ENCODE data around the gene ABCC5.

Gene ABCC5

GRCh38 chr3:184005941-184006507, 11.7 kb downstream of the ABCC5 start:
- TF ChIP-seq, protein P1, sequence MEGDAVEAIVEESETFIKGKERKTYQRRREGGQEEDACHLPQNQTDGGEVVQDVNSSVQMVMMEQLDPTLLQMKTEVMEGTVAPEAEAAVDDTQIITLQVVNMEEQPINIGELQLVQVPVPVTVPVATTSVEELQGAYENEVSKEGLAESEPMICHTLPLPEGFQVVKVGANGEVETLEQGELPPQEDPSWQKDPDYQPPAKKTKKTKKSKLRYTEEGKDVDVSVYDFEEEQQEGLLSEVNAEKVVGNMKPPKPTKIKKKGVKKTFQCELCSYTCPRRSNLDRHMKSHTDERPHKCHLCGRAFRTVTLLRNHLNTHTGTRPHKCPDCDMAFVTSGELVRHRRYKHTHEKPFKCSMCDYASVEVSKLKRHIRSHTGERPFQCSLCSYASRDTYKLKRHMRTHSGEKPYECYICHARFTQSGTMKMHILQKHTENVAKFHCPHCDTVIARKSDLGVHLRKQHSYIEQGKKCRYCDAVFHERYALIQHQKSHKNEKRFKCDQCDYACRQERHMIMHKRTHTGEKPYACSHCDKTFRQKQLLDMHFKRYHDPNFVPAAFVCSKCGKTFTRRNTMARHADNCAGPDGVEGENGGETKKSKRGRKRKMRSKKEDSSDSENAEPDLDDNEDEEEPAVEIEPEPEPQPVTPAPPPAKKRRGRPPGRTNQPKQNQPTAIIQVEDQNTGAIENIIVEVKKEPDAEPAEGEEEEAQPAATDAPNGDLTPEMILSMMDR (conservative IDR thresholded peaks at IDR 0.05; ENCODE audit: low read depth, low read length), result no peak
- no peak overlapping the region for H3K4me3 ChIP-seq (ENCODE audit: low read depth, low read length)
- DNase-seq (ENCODE audit: low read depth), result peak; percentile 71

DNA sequence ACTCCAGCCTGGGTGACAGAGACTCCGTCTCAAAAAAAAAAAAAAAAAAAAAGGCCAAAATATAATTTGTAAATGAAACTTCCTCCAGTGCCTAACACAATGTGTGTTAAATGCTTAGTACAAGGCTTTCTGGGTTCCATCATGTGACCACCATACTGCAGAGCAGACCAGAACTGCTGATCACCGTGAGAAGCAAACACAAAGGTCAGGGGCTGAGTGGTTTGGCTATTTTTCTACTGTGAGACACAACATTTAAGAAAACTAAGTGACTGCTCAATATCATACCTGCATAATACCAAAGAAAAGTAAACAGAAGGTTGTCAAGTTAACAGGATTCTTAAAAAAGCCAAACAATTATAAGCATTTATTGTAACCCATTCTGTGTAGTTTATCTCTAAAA, 13.2 kb downstream of the ABCC5 start:
- DNase-seq (ENCODE audit: low read depth), result peak; percentile 56
- TF ChIP-seq, protein P1 (conservative IDR thresholded peaks at IDR 0.05; ENCODE audit: low read depth, low read length), result no peak
- H3K4me3 ChIP-seq (ENCODE audit: low read depth, low read length), result no peak overlapping the region

DNA sequence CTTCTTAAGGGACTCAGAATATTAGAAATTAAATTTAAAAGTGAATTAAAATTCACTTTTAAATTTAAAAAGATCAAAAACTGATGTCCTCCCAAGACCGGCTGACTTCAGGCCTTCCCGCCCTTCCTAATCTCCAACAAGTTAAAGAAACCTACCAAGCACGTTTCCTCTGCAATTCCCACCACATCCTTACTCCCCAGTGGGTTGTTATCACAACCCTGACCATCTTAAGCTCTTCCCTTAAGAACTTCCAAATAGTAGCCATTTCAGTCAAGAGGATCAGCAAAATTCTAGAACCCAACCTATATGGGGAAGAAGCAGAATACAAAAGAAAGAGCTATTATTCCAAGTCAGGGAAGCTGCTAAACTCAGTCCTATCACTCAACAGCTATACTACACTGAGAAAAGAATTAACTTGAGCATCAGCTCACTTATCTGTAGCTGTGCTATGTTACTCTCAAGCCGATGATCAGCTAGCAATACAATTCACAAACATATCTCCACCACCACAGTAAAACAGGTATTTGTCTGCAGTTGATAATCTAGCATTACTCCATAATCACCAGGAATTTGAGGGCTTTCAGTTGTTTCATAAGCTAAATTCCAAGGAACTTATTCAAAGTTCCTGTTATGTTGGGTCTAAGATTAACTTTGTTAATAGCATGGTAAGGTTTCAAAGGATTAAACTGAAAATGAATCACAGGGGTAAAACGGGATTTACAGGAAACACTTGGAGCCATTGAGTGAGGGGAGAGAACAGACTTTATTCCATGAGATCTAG, 14.3 kb downstream of the ABCC5 start:
- H3K4me3 ChIP-seq (ENCODE audit: low read depth, low read length), result no peak overlapping the region
- TF ChIP-seq, protein P1 (conservative IDR thresholded peaks at IDR 0.05; ENCODE audit: low read depth, low read length), result no peak
- peak; percentile 68 for DNase-seq (ENCODE audit: low read depth)

GRCh38 chr3:184002469-184002868, 15.2 kb downstream of the ABCC5 start:
- TF ChIP-seq, protein P1 (conservative IDR thresholded peaks at IDR 0.05; ENCODE audit: low read depth, low read length), result no peak
- DNase-seq (ENCODE audit: low read depth), result no peak
- no peak overlapping the region for H3K4me3 ChIP-seq (ENCODE audit: low read depth, low read length)

DNA sequence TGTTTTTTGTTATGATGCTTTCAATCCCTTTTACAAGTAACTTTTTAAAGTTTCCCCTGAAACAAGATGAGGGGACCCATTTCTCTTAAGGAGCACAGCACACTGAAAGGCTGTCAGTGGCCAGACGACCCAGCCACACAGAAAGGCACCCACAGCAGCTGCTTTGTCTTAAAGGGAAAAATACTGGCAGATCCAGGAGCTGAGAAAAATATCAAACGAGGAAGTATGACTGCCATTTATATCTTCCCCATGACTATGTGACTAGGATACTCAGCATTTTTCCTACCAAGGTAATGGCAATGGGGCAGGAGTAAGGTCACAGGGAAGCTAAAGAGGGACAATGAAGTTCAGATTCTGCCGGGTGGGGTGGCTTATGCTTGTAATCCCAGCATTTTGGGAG, 15.9 kb downstream of the ABCC5 start:
- TF ChIP-seq, protein P1 (conservative IDR thresholded peaks at IDR 0.05; ENCODE audit: low read depth, low read length), result no peak
- H3K4me3 ChIP-seq (ENCODE audit: low read depth, low read length), result no peak overlapping the region
- no peak for DNase-seq (ENCODE audit: low read depth)

DNA sequence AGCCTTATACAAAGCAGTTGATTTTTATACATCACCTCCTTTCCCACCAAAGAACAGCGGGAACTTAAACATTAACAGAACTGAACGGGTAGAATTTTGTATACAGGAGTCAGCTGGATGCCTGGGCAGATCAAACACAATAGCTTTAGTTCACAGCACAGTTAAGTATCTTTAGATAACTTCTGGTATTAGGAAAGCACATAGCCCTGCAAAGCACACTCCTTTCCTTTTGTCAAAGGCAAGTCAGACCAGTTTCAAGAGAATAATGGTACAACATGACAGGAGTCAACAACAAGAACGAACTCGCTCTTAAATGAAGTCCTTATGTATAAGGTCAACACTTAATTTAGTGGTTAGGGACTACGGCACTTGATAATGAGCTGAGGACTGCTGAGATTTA, 26.3 kb downstream of the ABCC5 start:
- TF ChIP-seq, protein P1 (conservative IDR thresholded peaks at IDR 0.05; ENCODE audit: low read depth, low read length), result no peak
- DNase-seq (ENCODE audit: low read depth), result no peak
- H3K4me3 ChIP-seq (ENCODE audit: low read depth, low read length), result no peak overlapping the region
